NCI-H2227 treated with DMSO at 0.1 percent for 48 hours (cell line): ENCODE results near the gene JOSD1.
A peak's percentile ranks its signal among the peaks of the same experiment; 100 is the strongest.
"Not testable (repeated sequence)": the region's sequence is repeated elsewhere in the genome, so short reads cannot be mapped to it uniquely, and the experiment has no call there.

ENCODE experiments used
- DNase-seq: peaks from one replicate; lab custom pipeline; 2025; lab: John Stamatoyannopoulos, UW

Gene JOSD1

GRCh38 chr22:38684895-38685294 lies 15.8 kb downstream of the JOSD1 start:
- DNase-seq: no peak

- peak; percentile 42 for DNase-seq
Observed at GRCh38 chr22:38681582-38682335, 19.0 kb downstream of the JOSD1 start, which contains the start of gene TOMM22. TOMM22 (plus strand) TSS chr22:38681957; CDS start chr22:38681979, 22 bp downstream.

- DNase-seq: no peak
Observed at GRCh38 chr22:38675833-38676232, 24.9 kb downstream of the JOSD1 start.

- no peak for DNase-seq
Observed at GRCh38 chr22:38674888-38675287, 25.9 kb downstream of the JOSD1 start.

- no peak for DNase-seq
Observed at GRCh38 chr22:38657045-38657909, 43.5 kb downstream of the JOSD1 start.

- peak; percentile 89 for DNase-seq
Observed at GRCh38 chr22:38656256-38657044, 44.3 kb downstream of the JOSD1 start, which contains the start of the genes CBY1 and FAM227A. CBY1 (plus strand) TSS chr22:38656638; CDS start chr22:38668055, 11,417 bp downstream. FAM227A (minus strand) TSS chr22:38656392; CDS start chr22:38650168, 6,224 bp downstream.

- peak; percentile 41 for DNase-seq
Observed at GRCh38 chr22:38655519-38656255, 45.1 kb downstream of the JOSD1 start.

GRCh38 chr22:38653741-38654140 lies 47.0 kb downstream of the JOSD1 start:
- no peak for DNase-seq

- DNase-seq: no peak
Observed at GRCh38 chr22:38652859-38653258, 47.9 kb downstream of the JOSD1 start.

GRCh38 chr22:38649841-38650522 lies 50.8 kb downstream of the JOSD1 start:
- peak; percentile 3 for DNase-seq

GRCh38 chr22:38645430-38645829 lies 55.3 kb downstream of the JOSD1 start:
- no peak for DNase-seq

- DNase-seq: not testable (repeated sequence)
Observed at GRCh38 chr22:38644245-38644644, 56.5 kb downstream of the JOSD1 start.

GRCh38 chr22:38641476-38642040 lies 59.2 kb downstream of the JOSD1 start:
- no peak for DNase-seq

- DNase-seq: no peak
Observed at GRCh38 chr22:38638728-38639127, 62.0 kb downstream of the JOSD1 start.

- no peak for DNase-seq
Observed at GRCh38 chr22:38638216-38638615, 62.5 kb downstream of the JOSD1 start.
